Measurements from ENCODE around the gene RAB8B. TPM values are rescaled to one million over a fixed set of nuclear protein-coding genes. Genes with fewer than 3 reads are reported as not detected.

RAB8B gene
- total RNA-seq = 39.0 and 44.0 TPM in 2 replicates

GRCh38 chr15:63188926-63189871, at the start of gene RAB8B:
Gene RAB8B (plus strand): TSS chr15:63189606. CDS start chr15:63189625, 19 bp downstream.

DNA sequence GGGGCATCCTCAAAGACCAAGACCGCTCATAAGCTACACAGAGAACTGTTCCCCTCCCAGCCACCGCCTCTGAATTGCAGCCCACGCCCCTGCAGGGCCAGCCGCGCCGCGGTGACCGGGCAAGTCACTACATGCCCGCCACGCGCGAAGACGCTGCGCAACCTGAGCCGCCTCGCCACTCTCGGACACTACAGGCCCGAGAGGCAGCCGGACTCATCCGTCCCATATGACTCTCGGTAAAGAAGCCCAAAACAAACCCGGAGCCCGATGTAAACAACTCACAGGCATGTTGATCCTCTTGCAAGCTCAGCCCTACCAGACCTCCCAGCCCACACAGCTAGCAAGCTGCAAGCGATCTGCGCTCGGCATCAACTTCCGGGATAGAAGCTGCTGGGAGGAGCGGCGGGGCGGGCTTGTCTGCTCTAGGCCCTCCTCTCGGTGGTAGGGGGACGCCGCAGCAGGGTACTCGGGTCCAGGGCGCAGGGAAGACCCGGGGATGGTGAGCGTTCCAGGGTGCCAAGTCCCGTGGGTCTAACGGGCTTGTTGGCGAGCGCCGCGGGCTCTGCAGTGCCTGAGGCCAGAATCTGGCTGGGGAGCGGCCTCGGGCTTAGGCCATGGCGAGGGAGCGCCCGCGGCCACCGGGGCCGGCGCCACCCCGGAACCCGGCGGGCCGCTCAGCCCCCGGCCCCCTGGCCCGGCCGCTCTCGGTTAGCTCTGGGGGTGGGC, 32.1 kb upstream of the RAB8B start, which contains the start of gene RPS27L:
Gene RPS27L (minus strand): TSS at position 360 of the 726 bp plus-strand sequence. CDS start 72 bp downstream, at position 288.

GRCh38 chr15:63277038-63277892, 87.9 kb downstream of the RAB8B start, which contains the start of gene APH1B:
Gene APH1B (plus strand): TSS chr15:63277605. CDS start chr15:63277624, 19 bp downstream.

Other genes starting within 250 kb of the RAB8B start
- gene TPM1, start 146.9 kb upstream of the RAB8B start, total RNA-seq = 134 and 424 TPM in 2 replicates
- 14.5 and 22.9 TPM in 2 replicates for gene LACTB, start 67.7 kb upstream of the RAB8B start, total RNA-seq
- gene RPS27L, start 32.1 kb upstream of the RAB8B start, total RNA-seq = 86.5 and 236 TPM in 2 replicates
- gene APH1B, start 88.0 kb downstream of the RAB8B start, total RNA-seq = 11.8 and 24.6 TPM in 2 replicates
- gene CA12, start 192.2 kb downstream of the RAB8B start, total RNA-seq = 10.3 and 10.5 TPM in 2 replicates